ENCODE data around the gene APBB2. TPM values are rescaled to one million over a fixed set of nuclear protein-coding genes. Genes with fewer than 3 reads are reported as not detected.

The APBB2 gene
- total and polyA plus RNA-seq, 2 of the 8 experiments (the other 6 are each of a cell fraction or from before 2014, with no cell fraction given), result 58.7 to 59.4 TPM

DNA sequence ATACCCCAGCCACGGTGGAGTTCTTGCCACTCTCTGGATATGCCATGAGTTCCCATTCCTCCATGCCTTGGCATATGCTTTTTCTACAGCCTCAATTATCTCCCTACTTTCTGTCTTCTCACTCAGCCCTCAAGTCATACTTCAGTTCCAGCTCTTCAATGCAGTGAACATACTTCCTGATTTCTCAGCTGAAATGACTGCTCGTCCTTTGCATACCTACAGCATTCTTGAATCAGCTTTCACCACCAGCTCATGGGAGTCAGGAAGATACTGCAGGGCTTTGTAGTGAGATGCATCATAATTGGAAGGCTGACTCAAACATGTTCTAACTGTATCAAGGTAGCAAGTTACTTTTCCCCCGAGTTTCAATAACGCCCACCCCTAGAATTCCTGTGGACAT is 118.4 kb downstream of the APBB2 start:
- POLR2A ChIA-PET (ENCODE audit: partially characterized antibody), result interaction anchor here (1.1 kb wide), 1 partner anchor 119 kb away, joined by 3 read pairs; the partner anchor contains the start of gene APBB2
- no peak for FAIRE-seq
- H3K4me2 ChIP-seq (ENCODE audit: insufficient read depth in 1 of 2, low read depth in 2 of 2, low read length in 2 of 2), result no peak overlapping the region
- TF ChIP-seq ATF2 (IDR thresholded peaks at IDR 0.05; ENCODE audit: low read length) (no peak), TEAD4 (IDR thresholded peaks at IDR 0.05; ENCODE audit: low read depth, low read length) (no peak), SRF (IDR thresholded peaks at IDR 0.05; ENCODE audit: low read depth, low read length) (no peak), EGR1 (IDR thresholded peaks at IDR 0.05; ENCODE audit: borderline replicate concordance, low read depth, low read length) (no peak), SIN3A (conservative IDR thresholded peaks at IDR 0.05 in 1 of 2, IDR thresholded peaks at IDR 0.05 in 1 of 2; ENCODE audit: low read depth in 1 of 2, low read length in 2 of 2) (no peak), YY1 (IDR thresholded peaks at IDR 0.05; ENCODE audit: low read depth, low read length) (no peak), CBX5 (IDR thresholded peaks at IDR 0.05; ENCODE audit: low read depth, low read length) (no peak), ASH2L (IDR thresholded peaks at IDR 0.05; ENCODE audit: low read length) (no peak), NRF1 (IDR thresholded peaks at IDR 0.05; ENCODE audit: low read depth, low read length) (no peak), JUND (IDR thresholded peaks at IDR 0.05; ENCODE audit: low read length) (no peak), RXRA (IDR thresholded peaks at IDR 0.05; ENCODE audit: insufficient read depth, low read depth, low read length) (no peak), KDM1A (IDR thresholded peaks at IDR 0.05; ENCODE audit: borderline replicate concordance, low read length) (no peak), MAFK (IDR thresholded peaks at IDR 0.05; ENCODE audit: low read depth, low read length) (no peak), POLR2A (IDR thresholded peaks at IDR 0.05; ENCODE audit: control extremely low read depth in 1 of 2, low read depth in 2 of 2, low read length in 2 of 2) (no peak)

More for the DNA sequence above, 118.4 kb downstream of the APBB2 start:
- Histone ChIP-seq H4K5ac (ENCODE audit: insufficient read length, low read depth, low read length) (no peak overlapping the region), H2AFZ (ENCODE audit: low read length) (no peak overlapping the region), H3K23ac (ENCODE audit: insufficient read length) (no peak overlapping the region), H3K9ac (replicated peaks in 1 of 4; ENCODE audit: extremely low read depth in 1 of 4, low read depth in 3 of 4, low read length in 3 of 4) (no peak overlapping the region), H4K20me1 (replicated peaks in 1 of 2; ENCODE audit: control insufficient read depth in 1 of 2, insufficient read depth in 2 of 2, low read length in 2 of 2) (no peaks in the 10 kb centered on the region), H3K4me1 (replicated peaks in 1 of 4; ENCODE audit: control insufficient read depth in 3 of 4, insufficient read depth in 4 of 4, low read length in 3 of 4) (peaks cover 0 to 3% (median 0%) of the 10 kb centered on the region in 4 experiments; a peak in 1 of 7 replicates), H2BK20ac (ENCODE audit: low read length) (no peak overlapping the region), H3K27ac (ENCODE audit: low read depth, low read length) (no peak overlapping the region), H3K79me1 (ENCODE audit: low read depth, low read length) (0 out of 2 replicates have a peak, but pooled peaks cover 2% of the 10 kb centered on the region), H4K8ac (ENCODE audit: extremely low read depth, insufficient read depth, low read length) (no peak overlapping the region), H3K36me3 (ENCODE audit: control insufficient read depth in 2 of 4, insufficient read depth in 4 of 4, low read length in 3 of 4) (no peaks in the 10 kb centered on the region), H3K4me3 (ENCODE audit: extremely low read depth in 1 of 4, insufficient read depth in 2 of 4, low read depth in 3 of 4, low read length in 4 of 4) (no peak overlapping the region), H2BK12ac (ENCODE audit: low read depth, low read length) (no peak overlapping the region), H3K18ac (ENCODE audit: extremely low read depth, low read length) (no peak overlapping the region), H3K23me2 (ENCODE audit: low read depth, low read length) (no peaks in the 10 kb centered on the region), H2BK120ac (replicated peaks; ENCODE audit: low read depth, low read length) (no peak overlapping the region), H3K4ac (replicated peaks; ENCODE audit: insufficient read length, low read depth, low read length) (no peak overlapping the region), H2BK5ac (ENCODE audit: low read depth, low read length) (no peak overlapping the region), H3K79me2 (ENCODE audit: control insufficient read depth in 1 of 2, insufficient read depth in 2 of 2, low read length in 2 of 2) (no peaks in the 10 kb centered on the region), H4K91ac (replicated peaks; ENCODE audit: insufficient read length, low read length) (no peak overlapping the region), H3K14ac (ENCODE audit: insufficient read length) (no peak overlapping the region), H2AK5ac (ENCODE audit: low read depth, low read length) (no peak overlapping the region), H3K9me3 (ENCODE audit: insufficient read depth in 2 of 2, low read depth in 1 of 2, low read length in 1 of 2) (no peaks in the 10 kb centered on the region), H3K56ac (replicated peaks; ENCODE audit: insufficient read length, low read depth, low read length) (no peak overlapping the region), H3K27me3 (replicated peaks in 1 of 4; ENCODE audit: control insufficient read depth in 3 of 4, extremely low read depth in 1 of 4, insufficient read depth in 3 of 4, low read length in 3 of 4) (no peaks in the 10 kb centered on the region; a peak in 1 of 7 replicates), H2BK15ac (ENCODE audit: low read length) (no peak overlapping the region)
- CTCF ChIA-PET (ENCODE audit: partially characterized antibody), result interaction anchor here (2.5 kb wide), 1 partner anchor 119 kb away, joined by 10 read pairs; no protein-coding TSS in a partner anchor
- WGBS, 2 experiments (ENCODE audit: extremely low coverage in 1 of 2, insufficient coverage in 1 of 2, insufficient read length in 1 of 2, insufficient replicate concordance in 2 of 2, low coverage in 1 of 2, low lambda C conversion rate in 2 of 2, missing lambda C conversion rate in 1 of 2), result 97% methylated on average over 4 of the region's 4 CpGs; no CpG with 5 or more reads in 1 of the 2 experiments
- no peak for DNase-seq (ENCODE audit: low read depth in 1 of 2, low spot score in 2 of 2)

Measured in H1 (cell line).